ENCODE data around the gene SLC12A1. TPM values are rescaled to one million over a fixed set of nuclear protein-coding genes. Genes with fewer than 3 reads are reported as not detected.
A peak's percentile ranks its signal among the peaks of the same experiment; 100 is the strongest.

The SLC12A1 gene
- total and polyA plus RNA-seq, 4 experiments from 2014 or later: not detected

DNA sequence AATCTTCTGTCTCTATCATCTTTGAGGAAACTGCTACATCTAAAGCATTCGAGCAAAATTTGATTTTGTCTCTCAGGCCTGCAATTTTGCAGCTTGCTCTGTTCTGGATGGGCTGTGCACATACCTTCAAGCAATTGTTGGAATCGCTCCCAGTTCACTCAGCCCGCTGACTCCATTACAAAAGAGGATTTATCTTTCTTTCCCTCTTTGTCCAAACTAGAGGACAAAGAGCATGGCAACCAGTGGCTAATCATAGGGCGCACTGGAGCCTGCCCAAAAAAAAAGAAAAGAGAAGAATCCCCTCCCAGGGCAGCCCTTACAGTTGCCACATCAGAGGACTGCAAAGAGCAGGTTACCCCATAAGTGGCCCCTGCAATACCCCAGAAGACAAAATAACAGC is 76.1 kb downstream of the SLC12A1 start:
- H3K4me1 ChIP-seq (ENCODE audit: insufficient read depth, low read length): peaks cover 4% of the 10 kb centered on the region
- Mint-ChIP-seq H3K9me3 (peaks cover 0 to 3% (median 0%) of the 10 kb centered on the region in 8 donors), H3K27ac (no peak overlapping the region), H3K4me1 (peaks cover 4 to 12% (median 5%) of the 10 kb centered on the region in 4 donors), H3K36me3 (no peaks in the 10 kb centered on the region), H3K4me3 (no peak overlapping the region), H3K27me3 (peaks cover 0 to 4% of the 10 kb centered on the region in 2 donors)
- H3K36me3 ChIP-seq (ENCODE audit: insufficient read depth, low read length): no peaks in the 10 kb centered on the region
- H3K27ac ChIP-seq (ENCODE audit: low read depth, low read length): no peak overlapping the region
- H3K27me3 ChIP-seq (ENCODE audit: insufficient read depth, low read length): no peaks in the 10 kb centered on the region
- no peaks in the 10 kb centered on the region for H3K9me3 ChIP-seq (ENCODE audit: control insufficient read depth in 1 of 2, low read length in 2 of 2)
- no peak for DNase-seq
- no peak overlapping the region for H3K4me3 ChIP-seq (ENCODE audit: low read length in 2 of 2)
- ChIA-PET POLR2A (ENCODE audit: partially characterized antibody) (no interaction called here), CTCF (ENCODE audit: partially characterized antibody) (no interaction called here)
- intact Hi-C loops (cut with micrococcal nuclease): loop anchor here (10.0 kb wide), 1 partner anchor 1863 kb away; no protein-coding TSS in a partner anchor

DNA sequence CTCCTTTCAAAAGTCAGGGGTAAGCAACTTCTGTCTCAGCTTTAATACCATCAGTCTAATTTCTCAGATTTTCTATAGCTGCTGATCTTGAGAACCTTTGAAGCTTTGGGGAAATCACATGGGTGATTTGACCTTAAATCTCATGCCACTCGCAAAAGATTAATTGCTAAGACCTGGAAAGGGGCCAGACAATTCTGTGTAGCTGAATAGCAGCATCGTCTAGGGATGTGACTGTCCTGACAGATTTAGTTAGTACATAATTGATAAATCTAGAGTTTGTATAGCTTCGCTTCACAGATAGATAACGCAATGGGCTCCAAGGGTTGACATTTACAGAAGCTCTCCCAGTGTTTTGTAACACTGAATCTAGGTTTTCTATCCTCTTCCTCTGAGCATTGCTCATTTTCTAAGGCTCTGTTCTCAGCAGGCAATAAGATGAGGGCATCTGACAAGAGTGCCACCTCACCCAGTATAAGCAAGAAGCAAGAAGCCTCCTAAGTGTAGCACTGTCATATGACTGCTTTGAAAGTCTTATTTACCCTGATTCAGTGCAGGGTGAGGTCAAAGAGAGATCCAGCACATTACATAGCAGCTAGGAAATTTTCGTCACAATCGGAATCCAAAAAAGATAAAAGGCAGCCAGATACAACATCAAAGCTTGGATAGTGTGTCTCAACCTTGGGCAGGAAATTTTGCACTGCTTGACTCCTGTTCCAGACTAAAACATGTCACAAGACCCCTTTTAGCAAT is 77.5 kb downstream of the SLC12A1 start:
- H3K27me3 ChIP-seq (ENCODE audit: insufficient read depth, low read length): no peaks in the 10 kb centered on the region
- H3K4me1 ChIP-seq (ENCODE audit: insufficient read depth, low read length): peaks cover 4% of the 10 kb centered on the region
- H3K4me3 ChIP-seq (ENCODE audit: low read length in 2 of 2): no peak overlapping the region
- intact Hi-C loops (cut with micrococcal nuclease): loop anchor here (2.0 to 10.0 kb wide), 2 partner anchors 69 to 1861 kb away; no protein-coding TSS in a partner anchor
- peak overlapping the region in 1 of 7 donors; percentile 2 for H3K27ac Mint-ChIP-seq
- DNase-seq: no peak
- peaks cover 0 to 4% of the 10 kb centered on the region in 2 donors for H3K27me3 Mint-ChIP-seq
- ChIA-PET POLR2A (ENCODE audit: partially characterized antibody) (no interaction called here), CTCF (ENCODE audit: partially characterized antibody) (interaction anchor here (1.0 to 6.2 kb wide), 3 partner anchors 10 to 69 kb away, joined by 3 to 58 read pairs (median 5); no protein-coding TSS in a partner anchor)
- H3K36me3 ChIP-seq (ENCODE audit: insufficient read depth, low read length): no peaks in the 10 kb centered on the region
- no peaks in the 10 kb centered on the region for H3K36me3 Mint-ChIP-seq
- H3K4me1 Mint-ChIP-seq: peaks cover 4 to 12% (median 5%) of the 10 kb centered on the region in 4 donors
- H3K27ac ChIP-seq (ENCODE audit: low read depth, low read length): no peak overlapping the region
- no peaks in the 10 kb centered on the region for H3K9me3 ChIP-seq (ENCODE audit: control insufficient read depth in 1 of 2, low read length in 2 of 2)
- H3K4me3 Mint-ChIP-seq: no peak overlapping the region
- H3K9me3 Mint-ChIP-seq: peaks cover 0 to 3% (median 0%) of the 10 kb centered on the region in 8 donors

DNA sequence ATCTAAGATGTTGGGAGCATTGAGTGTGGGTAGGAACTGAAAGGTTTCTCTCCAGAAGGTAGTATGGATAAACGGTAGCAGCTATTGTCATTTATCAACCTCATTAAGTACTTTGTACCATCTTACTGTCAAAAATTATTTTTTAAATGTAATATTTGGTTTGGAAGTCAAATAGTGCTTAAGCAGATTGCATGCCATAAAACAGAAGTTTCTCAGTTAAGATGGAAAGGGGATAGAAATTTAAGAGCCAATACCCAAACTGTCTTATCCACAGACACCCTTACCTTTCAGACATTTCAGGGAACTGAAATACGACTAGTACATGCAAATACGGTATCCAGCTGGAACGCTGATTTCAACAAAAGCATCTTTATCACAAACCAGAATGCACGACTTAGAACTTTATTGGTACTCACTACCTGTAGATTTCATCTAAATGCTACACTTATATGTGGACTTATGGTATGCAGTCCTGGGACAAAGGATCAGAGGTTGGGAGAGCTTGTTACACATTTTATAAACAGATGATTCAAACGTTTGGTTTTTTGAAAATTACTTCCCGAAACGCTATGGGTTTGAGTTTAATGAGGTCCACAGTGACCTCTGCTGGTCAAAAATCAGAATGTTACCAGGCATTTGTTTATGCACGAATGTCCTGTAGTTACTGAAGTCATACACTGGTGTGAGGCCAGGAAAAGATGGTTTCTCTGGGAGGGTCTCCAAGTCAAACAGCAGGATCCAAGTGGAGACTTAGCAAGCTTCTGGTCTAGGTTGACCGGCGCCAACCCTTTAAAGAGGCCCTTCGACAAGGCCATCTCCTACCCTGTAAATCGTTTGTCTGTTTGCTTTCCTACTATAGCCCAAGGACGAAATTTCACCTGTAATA is 79.5 kb downstream of the SLC12A1 start:
- Histone ChIP-seq H3K27ac (ENCODE audit: low read depth, low read length) (no peak overlapping the region), H3K4me3 (ENCODE audit: low read length in 2 of 2) (no peak overlapping the region), H3K36me3 (ENCODE audit: insufficient read depth, low read length) (no peaks in the 10 kb centered on the region), H3K27me3 (ENCODE audit: insufficient read depth, low read length) (no peaks in the 10 kb centered on the region), H3K9me3 (ENCODE audit: control insufficient read depth in 1 of 2, low read length in 2 of 2) (no peaks in the 10 kb centered on the region), H3K4me1 (ENCODE audit: insufficient read depth, low read length) (peaks cover 4% of the 10 kb centered on the region)
- peaks cover 4 to 12% (median 5%) of the 10 kb centered on the region in 4 donors for H3K4me1 Mint-ChIP-seq
- peak in 4 of 5 donors; percentile 35 to 51 (median 40) for DNase-seq
- H3K9me3 Mint-ChIP-seq: peaks cover 0 to 3% (median 0%) of the 10 kb centered on the region in 8 donors
- H3K4me3 Mint-ChIP-seq: peak overlapping the region in 4 of 8 donors; percentile 1 to 70 (median 24)
- no peak overlapping the region for H3K27ac Mint-ChIP-seq
- peaks cover 0 to 2% of the 10 kb centered on the region in 2 donors for H3K27me3 Mint-ChIP-seq
- H3K36me3 Mint-ChIP-seq: no peaks in the 10 kb centered on the region
- CTCF ChIA-PET (ENCODE audit: partially characterized antibody): interaction anchor here (0.6 to 6.2 kb wide), 20 partner anchors 7 to 1973 kb away, joined by 3 to 58 read pairs (median 3); no protein-coding TSS in a partner anchor
- intact Hi-C loops (cut with micrococcal nuclease): loop anchor here (2.0 to 10.0 kb wide), 2 partner anchors 67 to 1859 kb away; no protein-coding TSS in a partner anchor
- POLR2A ChIA-PET (ENCODE audit: partially characterized antibody): no interaction called here

DNA sequence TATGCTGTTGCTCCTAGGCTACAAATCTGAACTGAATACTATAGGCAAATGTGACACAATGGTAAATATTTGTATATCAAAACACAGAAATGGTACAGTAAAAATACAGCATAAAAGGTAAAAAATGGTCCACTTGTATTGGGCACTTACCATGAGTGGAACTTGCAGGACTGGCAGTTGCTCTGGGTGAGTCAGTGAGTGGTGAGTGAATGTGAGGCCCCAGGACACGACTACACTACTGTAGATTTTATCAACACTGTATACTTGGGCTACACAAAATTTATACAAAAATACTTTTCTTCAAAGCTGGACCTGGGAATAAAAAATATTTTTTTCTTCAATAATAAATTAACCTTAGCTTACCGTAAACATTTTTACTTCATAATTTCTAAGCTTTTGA is 83.5 kb downstream of the SLC12A1 start:
- no peaks in the 10 kb centered on the region for H3K36me3 ChIP-seq (ENCODE audit: insufficient read depth, low read length)
- no peak overlapping the region for H3K27ac Mint-ChIP-seq
- CTCF ChIA-PET (ENCODE audit: partially characterized antibody): interaction anchor here (0.7 to 6.2 kb wide), 4 partner anchors 8 to 66 kb away, joined by 3 to 58 read pairs (median 3); no protein-coding TSS in a partner anchor
- H3K9me3 ChIP-seq (ENCODE audit: control insufficient read depth in 1 of 2, low read length in 2 of 2): no peaks in the 10 kb centered on the region
- H3K27me3 ChIP-seq (ENCODE audit: insufficient read depth, low read length): no peaks in the 10 kb centered on the region
- H3K9me3 Mint-ChIP-seq: no peaks in the 10 kb centered on the region
- H3K27me3 Mint-ChIP-seq: no peaks in the 10 kb centered on the region
- no peak overlapping the region for H3K4me3 Mint-ChIP-seq
- intact Hi-C loops (cut with micrococcal nuclease): loop anchor here (10.0 kb wide), 1 partner anchor 1855 kb away; no protein-coding TSS in a partner anchor
- H3K36me3 Mint-ChIP-seq: no peaks in the 10 kb centered on the region
- peaks cover 4% of the 10 kb centered on the region for H3K4me1 ChIP-seq (ENCODE audit: insufficient read depth, low read length)
- no peak for DNase-seq
- H3K27ac ChIP-seq (ENCODE audit: low read depth, low read length): no peak overlapping the region
- H3K4me3 ChIP-seq (ENCODE audit: low read length in 2 of 2): no peak overlapping the region
- H3K4me1 Mint-ChIP-seq: peaks cover 4 to 12% (median 5%) of the 10 kb centered on the region in 4 donors
- POLR2A ChIA-PET (ENCODE audit: partially characterized antibody): no interaction called here

DNA sequence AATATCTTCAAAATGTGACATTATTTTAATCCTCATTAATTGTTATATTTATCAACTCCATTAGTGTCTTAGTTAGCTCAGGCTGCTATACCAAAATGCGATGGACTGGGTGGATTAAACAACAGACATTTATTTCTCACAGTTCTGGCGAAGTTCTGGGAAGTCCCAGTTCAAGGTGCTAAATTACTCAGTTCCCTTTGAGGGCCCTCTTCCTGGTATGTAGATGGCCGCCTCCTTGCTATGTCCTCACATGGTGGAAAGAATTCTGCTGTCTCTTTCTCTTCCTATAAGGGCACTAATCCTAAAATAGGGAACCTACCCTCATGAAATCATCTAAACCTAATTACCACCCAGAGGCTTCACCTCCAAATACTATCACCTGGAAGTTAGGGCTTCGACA is 86.4 kb downstream of the SLC12A1 start:
- no peak overlapping the region for H3K4me3 Mint-ChIP-seq
- H3K4me3 ChIP-seq (ENCODE audit: low read length in 2 of 2): no peak overlapping the region
- ChIA-PET CTCF (ENCODE audit: partially characterized antibody) (no interaction called here), POLR2A (ENCODE audit: partially characterized antibody) (no interaction called here)
- intact Hi-C loops (cut with micrococcal nuclease): no loop called here
- H3K36me3 ChIP-seq (ENCODE audit: insufficient read depth, low read length): no peaks in the 10 kb centered on the region
- no peak for DNase-seq
- H3K27me3 ChIP-seq (ENCODE audit: insufficient read depth, low read length): no peaks in the 10 kb centered on the region
- H3K27ac Mint-ChIP-seq: no peak overlapping the region
- H3K9me3 Mint-ChIP-seq: peaks cover 0 to 4% (median 0%) of the 10 kb centered on the region in 8 donors
- no peaks in the 10 kb centered on the region for H3K36me3 Mint-ChIP-seq
- H3K4me1 ChIP-seq (ENCODE audit: insufficient read depth, low read length): no peaks in the 10 kb centered on the region
- no peaks in the 10 kb centered on the region for H3K4me1 Mint-ChIP-seq
- no peaks in the 10 kb centered on the region for H3K9me3 ChIP-seq (ENCODE audit: control insufficient read depth in 1 of 2, low read length in 2 of 2)
- peaks cover 0 to 3% of the 10 kb centered on the region in 2 donors for H3K27me3 Mint-ChIP-seq
- H3K27ac ChIP-seq (ENCODE audit: low read depth, low read length): no peak overlapping the region

DNA sequence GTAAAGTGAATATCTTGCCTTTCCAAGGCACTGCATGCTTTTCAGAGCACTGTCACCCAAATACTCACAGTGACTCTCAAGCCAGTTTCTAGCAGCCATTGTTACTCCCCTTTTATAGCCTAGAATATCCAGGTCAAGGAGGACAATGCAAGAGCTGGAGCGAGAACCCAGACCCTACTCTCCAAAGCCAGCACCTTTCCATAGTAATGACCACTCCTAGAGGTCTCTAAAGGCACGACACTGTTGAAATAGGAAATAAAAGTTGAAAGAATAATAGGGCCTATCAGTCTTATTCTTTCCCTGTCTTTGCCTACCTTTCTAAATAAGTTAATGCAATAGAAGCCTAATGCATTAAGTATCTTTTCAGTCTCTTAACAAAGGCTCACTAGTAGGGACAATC is 91.6 kb downstream of the SLC12A1 start:
- no peaks in the 10 kb centered on the region for H3K36me3 ChIP-seq (ENCODE audit: insufficient read depth, low read length)
- H3K36me3 Mint-ChIP-seq: no peaks in the 10 kb centered on the region
- H3K9me3 ChIP-seq (ENCODE audit: control insufficient read depth in 1 of 2, low read length in 2 of 2): no peaks in the 10 kb centered on the region
- no peaks in the 10 kb centered on the region for H3K4me1 ChIP-seq (ENCODE audit: insufficient read depth, low read length)
- no peak overlapping the region for H3K4me3 Mint-ChIP-seq
- peaks cover 0 to 4% (median 0%) of the 10 kb centered on the region in 8 donors for H3K9me3 Mint-ChIP-seq
- intact Hi-C loops (cut with micrococcal nuclease): no loop called here
- no peaks in the 10 kb centered on the region for H3K4me1 Mint-ChIP-seq
- no peak overlapping the region for H3K4me3 ChIP-seq (ENCODE audit: low read length in 2 of 2)
- no peak overlapping the region for H3K27ac ChIP-seq (ENCODE audit: low read depth, low read length)
- H3K27me3 ChIP-seq (ENCODE audit: insufficient read depth, low read length): no peaks in the 10 kb centered on the region
- ChIA-PET CTCF (ENCODE audit: partially characterized antibody) (interaction anchor here (7.5 kb wide), 1 partner anchor 11 kb away, joined by 58 read pairs; no protein-coding TSS in a partner anchor), POLR2A (ENCODE audit: partially characterized antibody) (no interaction called here)
- no peak overlapping the region for H3K27ac Mint-ChIP-seq
- H3K27me3 Mint-ChIP-seq: peaks cover 0 to 3% of the 10 kb centered on the region in 2 donors
- no peak for DNase-seq

DNA sequence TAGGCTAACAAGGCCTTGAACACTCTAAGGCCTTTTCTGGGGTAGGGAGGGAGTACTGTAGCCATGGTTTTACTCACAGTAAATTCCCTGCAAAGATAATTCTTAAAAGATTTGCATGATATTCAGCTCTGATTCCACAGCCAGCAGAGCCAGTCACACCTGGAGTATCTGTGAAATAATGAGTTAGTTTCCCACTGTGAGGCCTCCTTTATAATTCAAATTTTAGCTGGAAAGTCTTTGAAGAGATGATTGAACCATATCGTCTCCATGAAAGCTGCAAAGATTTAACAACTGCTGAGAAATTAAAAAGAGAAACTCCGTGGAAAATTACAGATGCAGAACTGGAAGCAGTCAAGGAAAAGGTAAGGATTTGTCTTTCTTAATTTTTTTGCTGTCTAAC is 92.8 kb downstream of the SLC12A1 start:
- POLR2A ChIA-PET (ENCODE audit: partially characterized antibody): no interaction called here

More for the DNA sequence above, 92.8 kb downstream of the SLC12A1 start:
- Mint-ChIP-seq H3K4me1 (no peaks in the 10 kb centered on the region), H3K27ac (no peak overlapping the region), H3K27me3 (peaks cover 0 to 3% of the 10 kb centered on the region in 2 donors), H3K9me3 (peaks cover 0 to 4% (median 0%) of the 10 kb centered on the region in 8 donors), H3K4me3 (no peak overlapping the region), H3K36me3 (no peaks in the 10 kb centered on the region)
- intact Hi-C loops (cut with micrococcal nuclease): no loop called here
- no peak overlapping the region for H3K27ac ChIP-seq (ENCODE audit: low read depth, low read length)
- H3K4me1 ChIP-seq (ENCODE audit: insufficient read depth, low read length): no peaks in the 10 kb centered on the region
- H3K9me3 ChIP-seq (ENCODE audit: control insufficient read depth in 1 of 2, low read length in 2 of 2): no peaks in the 10 kb centered on the region
- DNase-seq: no peak
- CTCF ChIA-PET (ENCODE audit: partially characterized antibody): interaction anchor here (7.5 kb wide), 1 partner anchor 12 kb away, joined by 58 read pairs; no protein-coding TSS in a partner anchor
- H3K36me3 ChIP-seq (ENCODE audit: insufficient read depth, low read length): no peaks in the 10 kb centered on the region
- no peak overlapping the region for H3K4me3 ChIP-seq (ENCODE audit: low read length in 2 of 2)
- no peaks in the 10 kb centered on the region for H3K27me3 ChIP-seq (ENCODE audit: insufficient read depth, low read length)
